C4-2B (cell line): ENCODE results near the gene CFAP46.

Experiments used
- H3K27ac ChIP-seq: fragments of 450-650 bp; 2 replicates; pipeline ENCODE4 v1.5.1; 2017
- CTCF ChIP-seq: fragments of 450-650 bp; conservative IDR thresholded peaks from 2 replicates; pipeline ENCODE4 v1.5.1; 2017; ENCODE audit warnings: mild to moderate bottlenecking
- ZFX ChIP-seq: fragments of 450-650 bp; IDR thresholded peaks from 2 replicates; pipeline ENCODE4 v1.6.1; 2017

Gene CFAP46

GRCh38 chr10:132865851-132866600, 76.3 kb downstream of the CFAP46 start:
- H3K27ac ChIP-seq = no peak overlapping the region
- TF ChIP-seq ZFX (no peak), CTCF (no peak)

- no peak for TF ChIP-seq ZFX
- no peak for TF ChIP-seq CTCF
- no peak overlapping the region for H3K27ac ChIP-seq
Observed at GRCh38 chr10:132865171-132865631, 77.2 kb downstream of the CFAP46 start.

GRCh38 chr10:132862485-132863420, 79.6 kb downstream of the CFAP46 start:
- TF ChIP-seq CTCF (no peak), ZFX (no peak)
- H3K27ac ChIP-seq = no peak overlapping the region

- TF ChIP-seq ZFX = no peak
- no peak for TF ChIP-seq CTCF
- no peak overlapping the region for H3K27ac ChIP-seq
Observed at GRCh38 chr10:132861884-132862461, 80.4 kb downstream of the CFAP46 start.

GRCh38 chr10:132861116-132861691, 81.2 kb downstream of the CFAP46 start:
- TF ChIP-seq ZFX = no peak
- TF ChIP-seq CTCF = no peak
- H3K27ac ChIP-seq = no peak overlapping the region

- no peak for TF ChIP-seq ZFX
- TF ChIP-seq CTCF = no peak
Observed at GRCh38 chr10:132860532-132860931, 81.8 kb downstream of the CFAP46 start.

More at GRCh38 chr10:132860532-132860931, 81.8 kb downstream of the CFAP46 start:
- H3K27ac ChIP-seq = no peak overlapping the region
